DMS 273 (cell line): ENCODE results near the gene NDN.
"Not testable (repeated sequence)": the region's sequence is repeated elsewhere in the genome, so short reads cannot be mapped to it uniquely, and the experiment has no call there.

Experiments used
- DNase-seq: peaks from one replicate; lab custom pipeline; 2025; ENCODE audit not compliant: unreplicated experiment; lab: John Stamatoyannopoulos, UW

NDN gene, protein sequence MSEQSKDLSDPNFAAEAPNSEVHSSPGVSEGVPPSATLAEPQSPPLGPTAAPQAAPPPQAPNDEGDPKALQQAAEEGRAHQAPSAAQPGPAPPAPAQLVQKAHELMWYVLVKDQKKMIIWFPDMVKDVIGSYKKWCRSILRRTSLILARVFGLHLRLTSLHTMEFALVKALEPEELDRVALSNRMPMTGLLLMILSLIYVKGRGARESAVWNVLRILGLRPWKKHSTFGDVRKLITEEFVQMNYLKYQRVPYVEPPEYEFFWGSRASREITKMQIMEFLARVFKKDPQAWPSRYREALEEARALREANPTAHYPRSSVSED

DNA sequence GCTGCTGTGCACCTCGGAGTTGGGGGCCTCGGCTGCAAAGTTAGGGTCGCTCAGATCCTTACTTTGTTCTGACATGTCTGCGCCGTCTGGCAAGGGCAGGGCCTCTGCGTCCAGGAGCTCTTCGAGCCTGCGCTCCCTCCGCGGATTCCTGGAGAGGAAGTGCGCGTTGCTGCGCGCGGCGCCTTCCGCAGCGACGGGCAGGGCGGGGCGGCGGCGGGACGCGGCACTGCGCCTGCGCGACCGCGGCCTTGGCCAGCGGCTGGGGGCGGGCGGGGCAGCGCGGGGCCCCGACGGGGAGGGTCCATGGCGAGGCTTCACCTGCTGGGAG lies at the start of gene NDN:
TSS of gene NDN (minus strand) at position 163 of the 328 bp plus-strand sequence. CDS start at position 75, 88 bp downstream.
- DNase-seq = peak; percentile 73

DNA sequence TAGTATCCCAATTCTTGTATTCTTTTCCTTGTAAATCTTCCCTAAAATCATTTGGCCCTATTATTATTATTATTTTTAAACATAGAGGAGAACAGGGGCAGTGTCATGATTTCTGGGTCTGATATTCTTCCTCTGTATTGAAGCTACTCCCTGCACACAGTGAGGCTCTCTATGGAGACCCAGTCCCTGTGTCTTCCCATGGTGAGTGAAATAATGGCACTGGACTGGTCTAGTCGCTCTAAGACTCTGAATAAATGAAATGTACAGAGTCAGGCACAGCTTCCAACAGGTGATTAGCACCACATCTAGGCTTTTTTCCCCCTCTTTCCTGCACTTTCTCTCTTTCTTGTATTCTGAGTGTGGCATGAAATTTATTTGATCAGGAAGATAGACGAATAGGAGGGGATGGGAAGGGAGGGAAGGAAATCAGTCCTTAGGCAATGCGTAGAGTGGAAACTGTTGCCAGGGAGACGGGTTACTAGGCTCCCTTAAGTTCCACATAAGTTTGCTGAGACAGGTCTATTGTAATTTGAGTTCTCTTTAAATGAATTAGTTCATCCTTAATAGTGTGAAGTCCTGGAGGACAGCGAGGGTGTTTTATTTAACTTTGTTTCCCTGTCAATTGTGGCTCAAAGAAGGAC lies 49.0 kb upstream of the NDN start:
- DNase-seq = no peak

DNA sequence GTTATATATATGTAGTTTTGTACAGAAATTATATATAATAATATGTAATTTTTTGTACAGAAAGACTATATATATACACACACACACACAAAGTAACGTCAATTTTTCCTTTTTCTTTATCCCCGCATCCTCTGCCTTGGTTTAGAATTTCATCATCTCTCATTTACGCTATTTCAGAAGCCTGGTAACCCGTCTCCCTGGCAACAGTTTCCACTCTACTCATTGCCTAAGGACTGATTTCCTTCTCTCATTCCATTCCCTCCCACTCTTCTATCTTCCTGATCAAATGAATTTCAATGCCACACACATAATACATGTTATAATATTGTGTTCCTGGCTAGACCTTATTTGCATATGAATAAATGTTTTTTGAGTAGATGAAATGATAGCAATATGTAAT lies 47.8 kb upstream of the NDN start:
- DNase-seq = no peak

DNA sequence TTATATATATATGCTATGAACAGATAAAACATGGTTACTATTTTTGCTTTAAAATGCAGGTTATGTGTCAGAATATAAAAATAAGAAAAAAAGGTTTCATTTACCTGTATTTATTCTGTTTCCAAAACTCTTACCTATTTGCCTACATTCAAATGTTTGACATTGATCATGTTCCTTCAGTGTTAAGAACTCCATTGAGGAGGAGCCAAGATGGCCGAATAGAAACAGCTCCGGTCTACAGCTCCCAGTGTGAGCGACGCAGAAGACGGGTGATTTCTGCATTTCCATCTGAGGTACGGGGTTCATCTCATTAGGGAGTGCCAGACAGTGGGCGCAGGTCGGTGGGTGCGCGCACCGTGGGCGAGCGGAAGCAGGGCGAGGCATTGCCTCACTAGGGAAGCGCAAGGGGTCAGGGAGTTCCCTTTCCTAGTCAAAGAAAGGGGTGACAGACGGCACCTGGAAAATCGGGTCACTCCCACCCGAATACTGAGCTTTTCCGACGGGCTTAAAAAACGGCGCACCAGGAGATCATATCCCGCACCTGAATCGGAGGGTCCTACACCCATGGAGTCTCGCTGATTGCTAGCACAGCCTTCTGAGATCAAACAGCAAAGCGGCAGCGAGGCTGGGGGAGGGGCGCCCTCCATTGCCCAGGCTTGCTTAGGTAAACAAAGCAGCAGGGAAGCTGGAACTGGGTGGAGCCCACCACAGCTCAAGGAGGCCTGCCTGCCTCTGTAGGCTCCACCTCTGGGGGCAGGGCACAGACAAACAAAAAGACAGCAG lies 27.0 kb upstream of the NDN start:
- DNase-seq = not testable (repeated sequence)

DNA sequence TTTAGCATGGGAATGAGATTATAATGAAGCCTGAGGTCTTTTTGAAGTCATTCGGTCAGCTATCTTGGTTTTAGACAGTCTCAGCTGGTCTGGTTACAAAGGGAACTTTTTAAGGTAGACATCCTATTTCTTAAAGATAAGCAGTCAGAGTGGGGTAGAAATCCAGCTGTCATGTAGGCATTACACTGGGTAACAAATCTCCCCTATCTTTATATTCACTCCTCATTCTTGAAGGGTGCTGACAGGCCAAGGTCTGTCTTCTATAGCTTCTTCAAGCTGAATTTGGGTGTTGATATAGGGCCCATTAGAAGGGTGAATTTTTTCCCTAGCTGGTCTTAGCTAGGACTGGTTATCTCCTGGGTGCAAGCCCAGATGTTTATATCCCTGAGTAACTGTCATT lies 21.2 kb upstream of the NDN start:
- DNase-seq = no peak

DNA sequence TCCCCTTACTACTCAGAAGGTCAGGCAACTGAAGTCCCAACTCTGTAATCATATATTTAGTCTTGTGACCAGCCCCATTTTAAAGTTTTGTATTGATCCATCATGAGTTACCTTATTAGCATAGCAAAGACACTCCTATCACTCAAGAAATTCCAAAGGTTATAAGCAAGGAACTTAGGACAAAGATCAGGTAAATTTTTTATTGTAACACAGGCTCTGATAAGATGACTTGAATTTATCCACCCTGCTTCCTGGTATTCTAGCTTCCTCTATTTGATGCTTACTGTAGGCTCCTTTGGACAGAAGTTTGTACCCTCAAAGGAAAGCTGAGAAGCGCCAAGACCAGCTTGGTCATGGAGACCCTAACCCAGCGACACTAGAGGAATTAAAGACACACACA lies 8.2 kb upstream of the NDN start:
- DNase-seq = no peak

DNA sequence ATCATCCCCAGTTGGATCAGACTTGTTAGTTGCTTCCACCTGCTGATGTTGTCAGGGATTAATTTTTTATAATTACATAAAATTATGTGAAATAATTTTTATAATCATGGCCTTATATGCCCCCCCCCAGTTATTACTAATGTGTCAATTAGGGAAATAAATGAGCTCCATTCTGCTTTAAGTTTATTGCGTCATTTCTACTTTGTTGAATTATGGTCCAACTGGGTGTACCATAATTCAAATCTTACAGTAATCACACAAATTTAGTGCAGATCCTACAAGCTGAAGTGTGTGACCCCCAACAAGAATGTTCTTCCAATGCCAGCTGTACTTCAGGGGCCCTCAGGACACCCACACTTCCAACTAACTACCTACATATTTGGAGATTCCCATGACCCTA lies 7.5 kb upstream of the NDN start:
- DNase-seq = no peak

DNA sequence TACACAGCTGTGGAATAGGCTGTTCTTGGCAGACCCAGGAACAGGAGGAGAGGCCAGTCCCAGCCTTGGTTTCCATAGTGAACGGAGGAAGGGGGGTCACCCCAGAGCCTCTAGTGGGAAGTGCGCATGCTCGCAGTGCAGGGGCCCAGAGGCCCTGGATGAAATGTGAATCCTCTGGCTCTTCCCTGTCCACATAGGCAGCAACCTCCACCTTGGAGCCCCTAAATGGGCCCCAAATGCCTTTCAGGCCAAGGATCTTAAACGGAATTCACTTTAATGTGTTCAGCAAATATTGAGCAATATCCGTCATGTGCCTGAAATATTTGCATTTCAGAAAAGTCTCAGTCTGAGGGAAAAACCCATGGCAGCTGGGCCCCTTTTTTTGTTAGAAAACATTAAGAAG lies 3.3 kb upstream of the NDN start:
- peak; percentile 70 for DNase-seq

DNA sequence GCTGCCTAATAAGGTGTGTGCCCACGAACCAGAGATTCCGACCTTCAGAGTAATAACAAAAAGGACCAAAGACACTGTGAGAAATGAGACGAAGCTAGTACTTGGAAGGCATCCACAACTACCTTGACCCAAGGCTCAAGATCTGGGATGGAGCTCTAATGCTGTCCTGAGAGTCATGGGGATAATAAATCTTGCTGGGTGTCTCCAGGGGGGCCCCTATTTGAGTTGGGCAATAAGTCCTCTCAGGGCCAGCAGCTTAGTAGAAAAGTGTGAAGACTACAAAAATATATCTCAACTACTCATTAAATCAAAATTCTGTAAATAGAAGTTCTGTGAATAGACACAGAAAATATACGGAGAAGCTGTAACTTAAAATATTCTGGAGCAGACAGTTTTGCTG lies 2.9 kb upstream of the NDN start:
- no peak for DNase-seq

DNA sequence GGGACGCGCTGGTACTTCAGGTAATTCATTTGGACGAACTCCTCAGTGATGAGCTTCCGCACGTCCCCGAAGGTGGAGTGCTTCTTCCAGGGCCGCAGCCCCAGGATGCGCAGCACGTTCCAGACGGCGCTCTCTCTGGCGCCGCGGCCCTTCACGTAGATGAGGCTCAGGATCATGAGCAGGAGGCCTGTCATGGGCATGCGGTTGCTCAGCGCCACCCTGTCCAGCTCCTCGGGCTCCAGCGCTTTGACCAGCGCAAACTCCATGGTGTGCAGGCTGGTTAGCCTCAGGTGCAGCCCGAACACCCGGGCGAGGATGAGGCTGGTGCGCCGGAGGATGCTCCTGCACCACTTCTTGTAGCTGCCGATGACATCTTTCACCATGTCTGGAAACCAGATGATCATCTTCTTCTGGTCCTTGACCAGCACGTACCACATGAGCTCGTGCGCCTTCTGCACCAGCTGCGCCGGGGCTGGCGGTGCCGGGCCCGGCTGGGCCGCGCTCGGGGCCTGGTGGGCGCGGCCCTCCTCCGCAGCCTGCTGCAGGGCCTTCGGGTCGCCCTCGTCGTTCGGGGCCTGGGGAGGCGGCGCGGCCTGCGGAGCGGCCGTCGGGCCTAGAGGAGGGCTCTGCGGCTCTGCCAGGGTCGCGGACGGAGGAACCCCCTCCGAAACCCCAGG lies 501 bp downstream of the NDN start:
- no peak for DNase-seq

DNA sequence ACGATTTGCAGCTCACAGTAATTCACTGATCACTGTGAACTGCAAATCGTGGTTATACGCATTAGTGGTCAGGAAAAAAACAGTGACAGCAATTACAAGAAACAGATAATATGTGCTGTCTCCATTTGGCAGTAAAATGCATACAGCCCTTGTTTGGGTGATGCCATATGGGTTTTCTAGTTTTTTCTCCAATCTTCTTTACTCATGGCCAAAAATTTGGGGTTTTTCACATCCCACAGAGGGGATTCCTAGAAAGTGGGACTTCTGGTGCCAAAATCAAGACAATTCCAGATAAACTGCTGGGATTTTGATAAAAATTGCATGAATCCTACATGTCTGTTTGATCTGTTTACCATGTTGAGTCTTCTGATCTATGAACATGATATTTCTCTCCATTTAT lies 15.6 kb downstream of the NDN start:
- DNase-seq = no peak

DNA sequence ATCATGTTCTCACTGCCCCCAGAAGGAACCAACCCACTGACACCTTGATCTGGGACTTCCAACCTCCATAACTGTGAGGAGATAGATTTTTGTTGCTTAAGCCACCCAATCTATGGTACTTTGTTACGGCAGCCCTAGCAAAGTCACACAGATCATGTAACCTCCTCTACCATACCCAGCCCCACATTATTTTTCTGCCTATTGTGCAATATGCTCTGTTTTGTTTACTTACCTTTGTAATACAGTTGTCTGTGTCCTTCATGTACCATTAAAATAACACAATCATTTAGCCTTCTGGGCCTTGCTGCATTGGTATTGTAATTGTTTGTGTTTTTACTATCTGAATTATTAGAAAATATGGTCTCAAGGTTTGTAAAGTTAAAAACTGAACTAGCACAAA lies 16.1 kb downstream of the NDN start:
- no peak for DNase-seq

DNA sequence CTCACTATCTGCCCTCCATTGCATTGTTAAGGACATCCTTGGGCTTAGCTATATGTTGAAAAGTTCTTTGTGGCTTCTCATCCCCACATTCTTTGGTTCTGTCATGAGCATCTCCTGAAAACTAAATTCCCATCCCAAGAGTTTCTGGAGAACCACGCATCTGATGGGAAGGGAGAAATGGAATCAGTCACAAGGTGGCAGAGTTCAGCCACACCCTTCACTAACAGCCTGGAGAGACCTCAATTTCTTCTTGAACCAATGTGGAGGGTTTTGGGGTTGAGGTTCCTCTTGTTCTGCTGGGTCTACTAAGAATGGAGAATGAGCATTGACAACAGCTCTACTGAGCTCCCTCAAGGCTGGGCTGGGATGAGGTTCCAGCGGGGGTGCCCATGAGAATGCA lies 23.9 kb downstream of the NDN start:
- no peak for DNase-seq

DNA sequence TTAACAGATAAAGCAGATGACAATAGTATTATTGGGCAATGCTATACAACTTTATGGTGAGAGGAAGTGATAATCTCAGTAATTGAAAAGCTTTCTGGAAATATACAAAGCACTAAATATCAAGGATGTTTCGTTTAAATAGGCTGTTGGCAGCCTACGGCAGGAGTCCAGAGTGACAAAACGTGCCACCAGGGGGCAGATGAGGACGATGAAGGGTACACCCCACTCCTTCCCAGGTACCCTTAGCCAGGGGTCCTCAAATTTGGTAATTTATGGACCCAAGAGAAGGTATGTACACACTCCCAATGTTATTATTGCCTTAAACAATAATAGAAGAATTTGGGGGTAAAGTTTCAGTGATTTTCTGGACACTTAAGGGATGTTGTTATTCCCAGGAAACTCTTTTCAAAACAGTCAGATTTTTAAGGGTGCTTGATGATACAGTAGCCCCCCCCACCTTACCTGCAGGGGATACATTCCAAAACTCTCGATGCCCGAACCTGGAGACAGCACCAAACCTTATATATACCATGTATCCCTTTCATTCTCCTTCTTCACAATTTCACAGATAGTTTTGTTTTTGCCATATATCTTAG lies 38.1 kb downstream of the NDN start:
- DNase-seq = peak; percentile 64

DNA sequence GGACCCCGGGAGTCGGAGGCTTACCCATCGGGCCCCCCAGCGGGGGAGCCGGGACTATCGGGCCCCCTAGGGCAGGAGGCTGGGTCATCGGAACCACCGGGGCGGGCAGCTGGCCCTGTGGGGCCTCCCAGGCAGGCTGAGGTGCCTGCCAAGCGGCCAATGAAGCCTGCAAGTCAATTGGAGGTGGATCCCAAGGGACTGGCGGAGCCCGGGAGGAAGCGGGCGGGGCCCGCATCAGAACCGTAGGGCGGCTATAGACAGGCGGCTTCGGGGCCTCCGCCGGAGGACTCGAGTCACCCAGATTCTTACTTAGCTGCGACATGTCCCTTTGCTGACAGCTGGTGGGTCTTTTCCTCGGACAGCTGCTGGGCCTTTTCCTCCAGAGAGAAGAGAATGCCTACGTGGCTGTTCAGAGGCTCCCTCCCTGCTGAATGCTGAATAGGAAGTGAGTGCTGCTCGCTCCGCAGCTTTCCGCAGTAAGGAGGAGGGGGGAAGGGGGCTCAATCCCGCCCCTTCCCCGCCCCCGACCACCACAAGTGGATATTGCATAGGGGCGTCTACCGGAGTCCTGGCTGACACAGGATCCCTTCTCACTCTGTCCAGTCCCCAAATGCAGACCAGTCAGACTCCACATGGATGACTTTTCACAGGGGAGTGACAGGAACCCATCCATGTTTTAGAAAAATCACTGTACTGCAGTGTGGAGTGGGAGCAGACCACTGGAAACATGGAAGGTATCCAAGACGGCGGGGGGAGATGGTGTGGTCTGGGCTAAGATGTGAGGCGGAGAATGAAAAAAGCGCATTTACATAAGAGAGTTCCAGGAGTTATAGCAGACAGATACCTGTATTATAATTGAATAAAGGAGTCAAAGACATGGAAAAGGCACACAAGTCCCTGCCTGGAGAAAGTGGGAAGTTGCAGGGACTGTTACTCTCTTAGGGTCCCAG lies 39.4 kb downstream of the NDN start, which contains the start of gene MAGEL2:
TSS of gene MAGEL2 (minus strand) at position 447 of the 950 bp plus-strand sequence. CDS start at position 322, 125 bp downstream.
- peak; percentile 19 for DNase-seq

DNA sequence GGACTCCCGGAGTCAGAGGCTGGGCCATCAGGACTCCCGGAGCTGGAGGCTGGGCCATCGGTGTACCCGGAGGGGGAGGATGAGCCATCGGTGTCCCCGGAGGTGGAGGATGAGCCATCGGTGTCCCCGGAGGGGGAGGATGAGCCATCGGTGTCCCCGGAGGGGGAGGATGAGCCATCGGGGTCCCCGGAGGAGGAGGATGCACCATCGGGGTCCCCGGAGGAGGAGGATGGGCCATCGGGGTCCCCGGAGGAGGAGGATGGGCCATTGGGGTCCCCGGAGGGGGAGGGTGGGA lies 40.2 kb downstream of the NDN start:
- no peak for DNase-seq

DNA sequence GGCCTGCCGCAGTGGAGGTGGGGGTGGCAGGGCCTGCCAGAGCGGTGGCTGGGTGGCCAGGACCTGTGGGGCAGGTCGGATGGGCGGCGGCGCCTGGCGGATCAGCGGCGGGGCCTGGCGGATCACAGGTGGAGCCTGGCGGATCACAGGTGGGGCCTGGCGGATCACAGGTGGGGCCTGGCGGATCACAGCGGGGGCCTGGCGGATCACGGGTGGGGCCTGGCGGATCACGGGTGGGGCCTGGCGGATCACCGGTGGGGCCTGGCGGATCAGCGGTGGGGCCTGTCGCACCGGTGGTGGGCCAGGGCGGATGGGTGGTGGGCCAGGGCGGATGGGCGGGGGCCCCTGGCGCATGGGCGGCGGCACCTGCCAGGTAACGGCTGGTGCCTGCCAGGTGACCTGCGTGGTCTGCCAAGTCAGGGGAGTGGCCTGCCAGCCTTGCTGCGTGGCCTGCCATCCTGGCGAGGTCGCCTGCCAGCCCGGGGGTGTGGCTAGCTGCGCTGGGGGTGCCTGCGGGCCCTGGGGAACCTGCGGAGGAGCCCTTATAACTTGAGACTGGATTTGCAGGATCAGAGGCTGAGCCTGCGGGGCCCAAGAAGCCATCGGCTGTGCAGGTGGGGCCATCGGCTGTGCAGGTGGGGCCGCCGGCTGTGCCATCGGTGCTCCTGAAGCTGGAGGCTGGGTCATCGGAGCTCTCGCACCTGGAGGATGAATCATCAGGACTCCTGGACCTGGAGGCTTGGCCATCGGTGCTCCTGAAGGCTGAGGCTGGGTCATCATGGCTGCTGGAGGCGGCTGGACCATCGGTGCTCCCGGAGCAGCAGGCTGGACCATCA lies 40.7 kb downstream of the NDN start:
- no peak for DNase-seq

DNA sequence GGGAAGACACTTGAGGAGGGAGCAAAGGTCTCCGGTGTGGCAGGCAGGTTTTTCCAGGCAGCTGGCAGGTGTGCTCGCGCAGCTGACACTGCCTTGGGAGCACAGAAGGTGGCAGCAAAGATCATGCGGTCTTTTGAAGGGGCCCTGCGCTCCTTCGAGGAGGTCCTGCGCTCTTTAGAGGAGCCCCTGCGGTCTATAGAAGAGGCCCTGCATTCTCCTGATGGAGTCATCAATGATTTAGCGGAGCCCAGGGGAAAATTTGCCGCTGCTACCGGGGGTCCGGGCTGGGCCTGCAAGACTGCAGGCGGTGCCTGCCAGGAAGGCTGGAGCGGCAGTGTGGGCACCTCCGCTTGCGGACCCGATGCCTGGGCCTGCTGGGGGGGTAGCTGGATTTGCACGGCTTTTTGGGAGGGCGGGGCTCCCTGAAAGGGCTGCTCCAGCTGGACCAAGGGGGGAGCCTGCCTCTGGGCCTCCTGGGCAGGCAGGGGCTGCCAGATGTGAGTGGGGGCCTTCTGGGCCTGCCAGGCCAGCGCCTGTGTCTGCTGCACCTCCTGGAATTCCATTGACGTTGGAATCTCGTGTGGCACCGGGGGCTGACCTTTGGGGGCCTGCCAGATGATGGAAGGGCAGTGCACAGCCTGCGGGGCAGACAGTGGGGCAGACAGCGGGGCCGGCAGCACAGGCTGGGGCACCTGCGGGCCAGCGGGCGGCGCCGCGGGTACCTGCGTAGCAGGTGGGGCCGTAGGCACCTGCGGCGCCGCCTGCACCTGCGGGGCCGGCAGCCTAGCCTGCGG lies 41.5 kb downstream of the NDN start:
- DNase-seq = peak; percentile 11

DNA sequence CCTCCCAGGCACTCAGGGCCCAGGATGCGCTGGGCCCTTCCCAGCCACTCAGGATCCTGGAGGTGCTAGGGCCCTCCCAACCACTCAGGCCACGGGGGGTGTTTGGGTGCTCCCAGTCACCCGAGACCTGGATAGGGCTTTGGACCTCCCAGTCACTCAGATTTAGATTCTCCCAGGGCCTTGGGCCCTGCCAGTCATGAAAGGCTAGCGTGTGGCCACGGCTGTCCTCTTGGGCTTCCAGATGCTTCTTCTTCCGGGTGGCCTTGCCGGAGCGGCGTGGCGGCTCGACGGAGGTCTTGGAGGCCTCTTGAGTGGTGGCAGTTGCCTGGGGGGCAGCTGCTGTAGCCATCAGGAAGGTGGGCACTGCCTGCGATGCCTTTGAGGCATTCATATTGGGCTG lies 42.3 kb downstream of the NDN start:
- no peak for DNase-seq
